Measurements from ENCODE around the gene TMED9.

- TF ChIP-seq CTCF (IDR thresholded peaks at IDR 0.05): no peak
- TF ChIP-seq POLR2A (IDR thresholded peaks at IDR 0.05): no peak
Measured at GRCh38 chr5:177604116-177604521, 12.1 kb downstream of the TMED9 start.
